ENCODE measurements around the gene CIB4.

DNA sequence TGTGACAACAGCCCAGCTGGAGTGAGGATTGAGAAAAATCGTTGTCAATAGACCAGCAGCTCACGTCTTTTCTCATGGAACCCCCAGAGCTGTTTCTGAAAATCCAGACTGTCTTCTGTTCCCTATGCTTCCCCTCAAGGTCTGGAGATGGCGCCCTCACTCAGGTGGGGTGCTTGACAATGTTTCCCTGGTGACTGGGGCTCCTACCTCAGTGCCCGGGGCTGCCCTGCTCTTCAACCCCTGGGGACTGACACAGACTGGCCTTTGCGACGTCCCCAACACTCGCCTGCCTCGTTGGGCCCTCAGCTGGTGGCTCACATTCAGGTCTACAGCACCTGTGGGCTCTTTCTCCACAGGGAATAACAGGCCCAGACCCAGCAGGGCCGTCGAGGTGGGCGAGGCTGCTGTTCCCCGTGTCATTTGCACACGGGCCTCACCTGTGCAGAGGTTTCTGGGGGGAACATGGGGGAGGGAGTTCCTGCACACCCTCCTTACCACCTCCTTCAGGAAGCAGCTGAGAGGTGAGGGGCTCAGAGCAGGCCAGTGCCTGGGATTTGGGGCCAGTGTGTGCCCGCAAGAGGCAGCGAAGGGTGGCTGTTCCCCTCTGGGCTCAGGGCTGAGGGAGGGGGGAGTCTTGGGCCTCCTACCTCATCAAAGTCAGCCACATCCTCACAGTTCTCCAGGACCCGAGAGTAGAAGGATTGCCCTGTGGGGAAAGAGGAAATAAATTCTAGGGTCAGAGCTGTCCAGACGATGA, 103.9 kb downstream of the CIB4 start:
- TF ChIP-seq, protein P1, sequence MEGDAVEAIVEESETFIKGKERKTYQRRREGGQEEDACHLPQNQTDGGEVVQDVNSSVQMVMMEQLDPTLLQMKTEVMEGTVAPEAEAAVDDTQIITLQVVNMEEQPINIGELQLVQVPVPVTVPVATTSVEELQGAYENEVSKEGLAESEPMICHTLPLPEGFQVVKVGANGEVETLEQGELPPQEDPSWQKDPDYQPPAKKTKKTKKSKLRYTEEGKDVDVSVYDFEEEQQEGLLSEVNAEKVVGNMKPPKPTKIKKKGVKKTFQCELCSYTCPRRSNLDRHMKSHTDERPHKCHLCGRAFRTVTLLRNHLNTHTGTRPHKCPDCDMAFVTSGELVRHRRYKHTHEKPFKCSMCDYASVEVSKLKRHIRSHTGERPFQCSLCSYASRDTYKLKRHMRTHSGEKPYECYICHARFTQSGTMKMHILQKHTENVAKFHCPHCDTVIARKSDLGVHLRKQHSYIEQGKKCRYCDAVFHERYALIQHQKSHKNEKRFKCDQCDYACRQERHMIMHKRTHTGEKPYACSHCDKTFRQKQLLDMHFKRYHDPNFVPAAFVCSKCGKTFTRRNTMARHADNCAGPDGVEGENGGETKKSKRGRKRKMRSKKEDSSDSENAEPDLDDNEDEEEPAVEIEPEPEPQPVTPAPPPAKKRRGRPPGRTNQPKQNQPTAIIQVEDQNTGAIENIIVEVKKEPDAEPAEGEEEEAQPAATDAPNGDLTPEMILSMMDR (IDR thresholded peaks at IDR 0.05): no peak
- TF ChIP-seq POLR2A (IDR thresholded peaks at IDR 0.05): no peak

All from prostate gland (tissue), 2 donors.